ENCODE data around the gene KCNE2.
"Not testable (repeated sequence)": the region's sequence is repeated elsewhere in the genome, so short reads cannot be mapped to it uniquely, and the experiment has no call there.

Gene KCNE2

GRCh38 chr21:34354836-34355235 is 9.0 kb upstream of the KCNE2 start:
- no peak for FAIRE-seq

GRCh38 chr21:34355570-34355969 is 8.2 kb upstream of the KCNE2 start:
- FAIRE-seq = no peak

GRCh38 chr21:34357889-34358288 is 5.9 kb upstream of the KCNE2 start:
- no peak for FAIRE-seq

GRCh38 chr21:34358866-34359265 is 4.9 kb upstream of the KCNE2 start:
- FAIRE-seq = no peak

GRCh38 chr21:34360488-34361241 is 3.1 kb upstream of the KCNE2 start:
- FAIRE-seq = no peak

- FAIRE-seq = no peak
Observed at GRCh38 chr21:34362136-34362444, 1.7 kb upstream of the KCNE2 start.

- no peak for FAIRE-seq
Observed at GRCh38 chr21:34362670-34363069, 1.1 kb upstream of the KCNE2 start.

- FAIRE-seq = no peak
Observed at GRCh38 chr21:34364921-34365320, 1.1 kb downstream of the KCNE2 start.

- no peak for FAIRE-seq
Observed at GRCh38 chr21:34365809-34366208, 2.0 kb downstream of the KCNE2 start.

- FAIRE-seq = no peak
Observed at GRCh38 chr21:34367320-34367935, 3.6 kb downstream of the KCNE2 start.

- FAIRE-seq = no peak
Observed at GRCh38 chr21:34369741-34370140, 5.9 kb downstream of the KCNE2 start.

- no peak for FAIRE-seq
Observed at GRCh38 chr21:34372321-34372720, 8.5 kb downstream of the KCNE2 start.

- not testable (repeated sequence) for FAIRE-seq
Observed at GRCh38 chr21:34374462-34374861, 10.7 kb downstream of the KCNE2 start.

- FAIRE-seq = not testable (repeated sequence)
Observed at GRCh38 chr21:34374940-34375618, 11.3 kb downstream of the KCNE2 start, which contains the start of gene SMIM11. SMIM11 (plus strand) TSS chr21:34375507; CDS start chr21:34379505, 3,998 bp downstream.

GRCh38 chr21:34375619-34375972 is 11.8 kb downstream of the KCNE2 start:
- FAIRE-seq = not testable (repeated sequence)

GRCh38 chr21:34383138-34383537 is 19.3 kb downstream of the KCNE2 start:
- not testable (repeated sequence) for FAIRE-seq

GRCh38 chr21:34383724-34384415 is 20.1 kb downstream of the KCNE2 start:
- not testable (repeated sequence) for FAIRE-seq

- FAIRE-seq = not testable (repeated sequence)
Observed at GRCh38 chr21:34400522-34400921, 36.7 kb downstream of the KCNE2 start.

- not testable (repeated sequence) for FAIRE-seq
Observed at GRCh38 chr21:34404742-34405141, 40.9 kb downstream of the KCNE2 start.

GRCh38 chr21:34405686-34406085 is 41.9 kb downstream of the KCNE2 start:
- FAIRE-seq = not testable (repeated sequence)

- FAIRE-seq = not testable (repeated sequence)
Observed at GRCh38 chr21:34406102-34406501, 42.3 kb downstream of the KCNE2 start.

- not testable (repeated sequence) for FAIRE-seq
Observed at GRCh38 chr21:34406676-34407075, 42.9 kb downstream of the KCNE2 start.

GRCh38 chr21:34407294-34407693 is 43.5 kb downstream of the KCNE2 start:
- not testable (repeated sequence) for FAIRE-seq

Measured in colon (tissue), 2 donors.